IgD-negative memory B cell (primary cell): ENCODE results near the gene USP48. TPM values are rescaled to one million over a fixed set of nuclear protein-coding genes. Genes with fewer than 3 reads are reported as not detected.

ENCODE experiments used
- H3K27ac Mint-ChIP-seq, 3 donors: one replicate each; pipeline ENCODE4 v1.8.0; 2020 to 2022; ENCODE audit warnings: mild to moderate bottlenecking in 3 of 3, mixed read lengths in 3 of 3, moderate library complexity in 1 of 3
- H3K27me3 Mint-ChIP-seq: one replicate; pipeline ENCODE4 v1.8.0; 2021; ENCODE audit warnings: mixed read lengths
- H3K36me3 Mint-ChIP-seq: one replicate; pipeline ENCODE4 v1.8.0; 2020; ENCODE audit warnings: mild to moderate bottlenecking, mixed read lengths
- H3K4me1 Mint-ChIP-seq, 3 donors: one replicate each; pipeline ENCODE4 v1.8.0; 2020 to 2022; ENCODE audit warnings: mixed read lengths in 3 of 3, mild to moderate bottlenecking in 1 of 3
- H3K4me3 Mint-ChIP-seq, 4 donors: one replicate each; pipeline ENCODE4 v1.8.0; 2020 to 2022; ENCODE audit warnings: mild to moderate bottlenecking in 4 of 4, mixed read lengths in 4 of 4, moderate library complexity in 3 of 4
- H3K9me3 Mint-ChIP-seq, 3 donors: one replicate each; pipeline ENCODE4 v1.8.0; 2020 to 2021; ENCODE audit warnings: mixed read lengths in 3 of 3, mild to moderate bottlenecking in 1 of 3
- polyA plus RNA-seq: library from polyadenylated mRNA; unstranded; fragments of 300-500 nt; fragmentation: Illumina TruSeq; gene quantifications from one replicate; pipeline ENCODE4 v1.2.3, GENCODE V29; 2021

USP48 gene
- polyA plus RNA-seq, 1 donor from 2014 or later: 58.4 TPM

GRCh38 chr1:21821385-21822019 is 38.6 kb upstream of the USP48 start:
- Mint-ChIP-seq H3K27me3 (peaks cover 2% of the 10 kb centered on the region), H3K36me3 (peaks cover 2% of the 10 kb centered on the region), H3K4me1 (peaks cover 2 to 8% (median 4%) of the 10 kb centered on the region in 3 donors), H3K9me3 (no peaks in the 10 kb centered on the region), H3K27ac (no peak overlapping the region), H3K4me3 (no peak overlapping the region)

GRCh38 chr1:21820597-21821232 is 37.8 kb upstream of the USP48 start:
- H3K36me3 Mint-ChIP-seq: peaks cover 2% of the 10 kb centered on the region
- H3K27ac Mint-ChIP-seq: no peak overlapping the region
- H3K9me3 Mint-ChIP-seq: no peaks in the 10 kb centered on the region
- H3K27me3 Mint-ChIP-seq: peaks cover 2% of the 10 kb centered on the region
- H3K4me3 Mint-ChIP-seq: no peak overlapping the region
- peaks cover 2 to 8% (median 6%) of the 10 kb centered on the region in 3 donors for H3K4me1 Mint-ChIP-seq

- H3K4me3 Mint-ChIP-seq: no peak overlapping the region
- peaks cover 5 to 11% (median 8%) of the 10 kb centered on the region in 3 donors for H3K4me1 Mint-ChIP-seq
- peaks cover 2% of the 10 kb centered on the region for H3K36me3 Mint-ChIP-seq
- peaks cover 3% of the 10 kb centered on the region for H3K27me3 Mint-ChIP-seq
- H3K27ac Mint-ChIP-seq: peak overlapping the region in 1 of 3 donors; percentile 20
- H3K9me3 Mint-ChIP-seq: no peaks in the 10 kb centered on the region
These were observed 35.7 kb upstream of the USP48 start for GRCh38 chr1:21818656-21819055.

DNA sequence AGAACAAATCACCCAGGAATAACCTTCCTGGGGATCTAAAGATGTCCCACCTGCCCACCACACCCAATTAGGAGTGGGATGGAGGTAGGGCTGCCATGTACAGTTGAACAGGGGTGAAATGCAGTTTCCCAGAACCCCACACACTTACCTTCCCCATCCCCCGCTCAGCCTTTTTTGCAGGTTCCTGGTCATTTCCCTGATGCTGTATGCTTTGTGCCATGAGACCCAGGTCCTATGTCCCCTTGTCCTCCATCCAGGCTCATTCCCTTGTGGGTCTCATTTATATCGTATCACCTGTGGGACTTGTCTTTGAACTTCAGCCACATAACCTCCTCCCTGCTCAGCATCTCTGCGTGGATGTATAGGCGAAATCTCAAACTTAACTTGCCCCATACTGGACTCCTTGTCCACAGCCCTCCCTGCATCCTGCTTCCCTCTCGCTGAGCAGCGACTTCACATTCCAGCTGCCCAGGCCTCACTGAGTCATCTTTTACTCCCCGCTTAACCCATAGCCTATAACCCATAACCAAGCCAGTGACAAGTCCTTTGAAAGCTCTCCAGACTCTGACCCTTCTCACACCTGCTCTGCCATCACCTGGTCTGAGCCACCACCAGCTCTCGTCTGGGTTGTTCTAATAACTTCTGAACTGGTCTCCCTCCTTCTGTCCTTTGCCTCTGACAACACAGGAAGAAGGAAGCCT is 33.8 kb upstream of the USP48 start:
- Mint-ChIP-seq H3K4me3 (peak overlapping the region in 1 of 4 donors; percentile 59), H3K27ac (peak overlapping the region in 1 of 3 donors; percentile 81)

GRCh38 chr1:21815724-21816321 is 32.9 kb upstream of the USP48 start:
- Mint-ChIP-seq H3K9me3 (no peaks in the 10 kb centered on the region), H3K36me3 (peaks cover 2% of the 10 kb centered on the region), H3K4me3 (peak overlapping the region in 1 of 4 donors; percentile 82), H3K27me3 (peaks cover 4% of the 10 kb centered on the region), H3K4me1 (peaks cover 6 to 12% (median 11%) of the 10 kb centered on the region in 3 donors), H3K27ac (peak overlapping the region in 2 of 3 donors; percentile 60 to 90)

More for the DNA sequence above, 33.8 kb upstream of the USP48 start:
- H3K36me3 Mint-ChIP-seq: peaks cover 2% of the 10 kb centered on the region
- no peaks in the 10 kb centered on the region for H3K9me3 Mint-ChIP-seq
- H3K4me1 Mint-ChIP-seq: peaks cover 6 to 12% (median 11%) of the 10 kb centered on the region in 3 donors
- H3K27me3 Mint-ChIP-seq: peaks cover 4% of the 10 kb centered on the region

- Mint-ChIP-seq H3K27me3 (peaks cover 4% of the 10 kb centered on the region), H3K4me3 (peak overlapping the region in 3 of 4 donors; percentile 54 to 79 (median 65)), H3K9me3 (no peaks in the 10 kb centered on the region), H3K27ac (peak overlapping the region in 2 of 3 donors; percentile 33 to 36), H3K36me3 (peaks cover 2% of the 10 kb centered on the region), H3K4me1 (peaks cover 6 to 11% (median 9%) of the 10 kb centered on the region in 3 donors)
These were observed 32.1 kb upstream of the USP48 start for GRCh38 chr1:21814981-21815582.

DNA sequence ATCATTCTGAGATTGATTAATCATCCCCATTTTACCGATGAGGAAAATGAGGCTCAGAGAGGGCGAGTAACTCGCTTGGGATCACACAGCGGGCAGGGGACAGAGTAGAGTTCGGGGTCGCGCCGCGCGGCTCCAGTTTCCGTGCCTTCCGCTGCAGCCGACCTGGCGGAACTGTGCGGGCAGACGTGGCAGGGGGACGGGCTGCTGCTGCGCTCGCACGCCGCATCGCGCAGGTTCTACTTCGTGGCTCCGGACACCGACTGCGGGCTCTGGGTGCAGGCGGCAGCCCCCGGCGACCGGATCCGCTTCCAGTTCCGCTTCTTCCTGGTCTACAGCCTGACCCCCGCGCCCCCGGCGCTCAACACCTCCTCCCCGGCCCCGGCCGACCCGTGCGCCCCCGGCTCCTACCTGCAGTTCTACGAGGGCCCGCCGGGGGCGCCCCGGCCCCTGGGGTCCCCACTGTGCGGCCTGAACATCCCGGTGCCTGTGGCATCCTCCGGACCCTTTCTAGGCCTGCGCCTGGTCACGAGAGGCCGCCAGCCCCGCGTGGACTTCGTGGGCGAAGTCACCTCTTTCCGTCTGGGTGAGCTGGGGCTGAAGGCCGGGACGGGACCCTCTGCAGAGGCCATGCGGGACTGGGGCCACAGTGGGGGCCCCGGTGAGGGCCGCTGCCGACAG is 31.4 kb upstream of the USP48 start:
- no peaks in the 10 kb centered on the region for H3K9me3 Mint-ChIP-seq
- peaks cover 2% of the 10 kb centered on the region for H3K36me3 Mint-ChIP-seq
- H3K4me3 Mint-ChIP-seq: peak overlapping the region; percentile 21 to 79 (median 72)
- peaks cover 6 to 11% (median 9%) of the 10 kb centered on the region in 3 donors for H3K4me1 Mint-ChIP-seq
- H3K27ac Mint-ChIP-seq: no peak overlapping the region
- H3K27me3 Mint-ChIP-seq: peaks cover 4% of the 10 kb centered on the region

GRCh38 chr1:21813542-21813941 is 30.6 kb upstream of the USP48 start:
- H3K36me3 Mint-ChIP-seq: peaks cover 1% of the 10 kb centered on the region
- peaks cover 7% of the 10 kb centered on the region for H3K27me3 Mint-ChIP-seq
- peak overlapping the region in 2 of 4 donors; percentile 22 to 57 for H3K4me3 Mint-ChIP-seq
- H3K9me3 Mint-ChIP-seq: no peaks in the 10 kb centered on the region
- peaks cover 5 to 11% (median 6%) of the 10 kb centered on the region in 3 donors for H3K4me1 Mint-ChIP-seq
- H3K27ac Mint-ChIP-seq: no peak overlapping the region

GRCh38 chr1:21811875-21812305 is 28.9 kb upstream of the USP48 start, which contains the start of gene LDLRAD2:
TSS of gene LDLRAD2 (plus strand) at chr1:21812265. CDS start at chr1:21812452, 187 bp downstream.
- H3K9me3 Mint-ChIP-seq: no peaks in the 10 kb centered on the region
- peak within 1 kb of the TSS in 2 of 4 donors; percentile 53 to 67 for H3K4me3 Mint-ChIP-seq
- H3K4me1 Mint-ChIP-seq: peaks cover 4 to 9% (median 4%) of the 10 kb centered on the region in 3 donors
- H3K36me3 Mint-ChIP-seq: no peaks in the 10 kb centered on the region
- H3K27ac Mint-ChIP-seq: peak within 1 kb of the TSS in 1 of 3 donors; percentile 23
- H3K27me3 Mint-ChIP-seq: peaks cover 7% of the 10 kb centered on the region

DNA sequence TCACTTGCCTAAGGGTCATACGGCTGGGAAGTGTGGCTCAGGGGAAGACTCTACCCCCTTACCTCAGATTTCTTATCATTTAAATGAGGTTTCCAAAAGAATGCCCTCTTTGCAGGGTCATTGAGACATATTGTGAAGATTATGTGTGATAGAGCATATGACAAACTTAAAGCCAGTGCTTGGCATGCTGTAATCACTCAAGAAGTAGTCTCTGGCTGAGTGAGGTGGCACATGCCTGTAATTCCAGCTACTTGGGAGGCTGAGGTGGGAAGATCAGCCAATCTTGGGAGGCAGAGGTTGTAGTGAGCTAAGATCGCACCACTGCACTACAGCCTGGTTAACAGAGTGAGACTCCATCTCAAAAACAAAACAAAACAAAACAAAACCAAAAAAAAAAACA is 21.6 kb upstream of the USP48 start:
- no peaks in the 10 kb centered on the region for H3K36me3 Mint-ChIP-seq

GRCh38 chr1:21801100-21801499 is 18.2 kb upstream of the USP48 start:
- Mint-ChIP-seq H3K4me1 (peaks cover 0 to 13% (median 6%) of the 10 kb centered on the region in 3 donors), H3K4me3 (no peak overlapping the region), H3K36me3 (no peaks in the 10 kb centered on the region)

More for the DNA sequence above, 21.6 kb upstream of the USP48 start:
- Mint-ChIP-seq H3K9me3 (no peaks in the 10 kb centered on the region), H3K27me3 (peaks cover 3% of the 10 kb centered on the region), H3K27ac (no peak overlapping the region), H3K4me3 (no peak overlapping the region), H3K4me1 (peaks cover 0 to 2% (median 2%) of the 10 kb centered on the region in 3 donors)

DNA sequence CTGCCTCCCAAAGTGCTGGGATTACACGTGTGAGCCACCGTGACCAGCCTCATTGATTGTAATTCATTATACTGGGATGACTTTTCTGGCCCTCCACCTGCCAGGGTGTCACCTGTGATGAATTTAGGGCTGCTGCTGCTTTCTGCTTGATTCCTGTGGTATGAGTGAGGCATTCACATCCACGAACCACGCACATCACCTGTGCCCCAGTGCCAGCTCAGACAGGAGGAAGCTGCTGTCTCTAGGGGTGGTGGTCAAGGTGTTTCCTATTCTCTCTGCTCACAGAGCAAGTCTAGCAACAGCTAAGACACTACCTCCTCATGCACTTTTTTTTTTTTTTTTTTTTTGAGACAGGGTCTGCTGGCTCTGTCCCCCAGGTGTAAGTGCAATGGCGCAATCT is 16.8 kb upstream of the USP48 start:
- H3K9me3 Mint-ChIP-seq: peaks cover 3 to 5% (median 5%) of the 10 kb centered on the region in 3 donors
- peak overlapping the region in 1 of 3 donors; percentile 20 for H3K27ac Mint-ChIP-seq
- no peaks in the 10 kb centered on the region for H3K27me3 Mint-ChIP-seq
- H3K4me3 Mint-ChIP-seq: peak overlapping the region in 1 of 4 donors; percentile 76
- no peaks in the 10 kb centered on the region for H3K36me3 Mint-ChIP-seq
- H3K4me1 Mint-ChIP-seq: peaks cover 0 to 13% (median 6%) of the 10 kb centered on the region in 3 donors

More at GRCh38 chr1:21801100-21801499, 18.2 kb upstream of the USP48 start:
- Mint-ChIP-seq H3K27ac (no peak overlapping the region), H3K27me3 (no peaks in the 10 kb centered on the region), H3K9me3 (no peaks in the 10 kb centered on the region)

- no peak overlapping the region for H3K27ac Mint-ChIP-seq
- peaks cover 5 to 14% (median 11%) of the 10 kb centered on the region in 3 donors for H3K4me1 Mint-ChIP-seq
- H3K4me3 Mint-ChIP-seq: no peak overlapping the region
- H3K27me3 Mint-ChIP-seq: no peaks in the 10 kb centered on the region
- peaks cover 5 to 8% (median 5%) of the 10 kb centered on the region in 3 donors for H3K9me3 Mint-ChIP-seq
- no peaks in the 10 kb centered on the region for H3K36me3 Mint-ChIP-seq
These were observed 12.1 kb upstream of the USP48 start for GRCh38 chr1:21795075-21795474.

GRCh38 chr1:21794656-21795055 is 11.7 kb upstream of the USP48 start:
- H3K27me3 Mint-ChIP-seq: no peaks in the 10 kb centered on the region
- no peaks in the 10 kb centered on the region for H3K36me3 Mint-ChIP-seq
- no peak overlapping the region for H3K4me3 Mint-ChIP-seq
- H3K9me3 Mint-ChIP-seq: peaks cover 5 to 8% (median 5%) of the 10 kb centered on the region in 3 donors
- no peak overlapping the region for H3K27ac Mint-ChIP-seq
- peaks cover 5 to 14% (median 10%) of the 10 kb centered on the region in 3 donors for H3K4me1 Mint-ChIP-seq
